MM.1S (cell line): ENCODE measurements around the gene PHLDB3.

Source experiments
- DNase-seq: peaks from one replicate; pipeline ENCODE4 v3.0.0-alpha.2; 2015
- H2AFZ ChIP-seq: fragments of 300-600 bp; sonication (generic); 2 replicates; pipeline ENCODE4 v1.6.0; 2016; ENCODE audit warnings: antibody characterized with exemption, low read length
- H3F3A ChIP-seq: fragments of 300-600 bp; sonication (generic); 2 replicates; pipeline ENCODE4 v1.6.1; 2016; ENCODE audit warnings: mild to moderate bottlenecking, antibody characterized with exemption, low read length, moderate library complexity, mixed read lengths; ENCODE audit not compliant: insufficient read depth
- H3K27ac ChIP-seq: fragments of 300-600 bp; sonication (generic); 2 replicates; pipeline ENCODE4 v1.5.1; 2016; ENCODE audit warnings: mild to moderate bottlenecking, low read length
- H3K27me3 ChIP-seq: fragments of 300-600 bp; sonication (generic); replicated peaks from 2 replicates; pipeline ENCODE4 v1.6.0; 2016; ENCODE audit warnings: low read length; ENCODE audit not compliant: insufficient read depth
- H3K36me3 ChIP-seq: fragments of 300-600 bp; sonication (generic); replicated peaks from 2 replicates; pipeline ENCODE4 v1.6.1; 2016; ENCODE audit warnings: mild to moderate bottlenecking, low read length, mixed read lengths; ENCODE audit not compliant: insufficient read depth
- H3K4me1 ChIP-seq: fragments of 300-600 bp; sonication (generic); 2 replicates; pipeline ENCODE4 v1.6.1; 2016; ENCODE audit warnings: low read length, mixed read lengths
- H3K4me2 ChIP-seq: fragments of 300-600 bp; sonication (generic); 2 replicates; pipeline ENCODE4 v1.6.0; 2016; ENCODE audit warnings: low read depth, low read length
- H3K4me3 ChIP-seq: fragments of 300-600 bp; sonication (generic); 2 replicates; pipeline ENCODE4 v1.5.1; 2016; ENCODE audit warnings: low read length, mixed read lengths
- H3K79me2 ChIP-seq: fragments of 300-600 bp; sonication (generic); 2 replicates; pipeline ENCODE4 v1.6.1; 2016; ENCODE audit warnings: mixed run types, low read length, mixed read lengths
- H3K9ac ChIP-seq: fragments of 300-600 bp; sonication (generic); 2 replicates; pipeline ENCODE4 v1.6.1; 2016; ENCODE audit warnings: low read length, mixed read lengths
- H3K9me2 ChIP-seq: fragments of 300-600 bp; sonication (generic); replicated peaks from 2 replicates; pipeline ENCODE4 v1.6.1; 2016; ENCODE audit warnings: mild to moderate bottlenecking, low read length, mixed read lengths; ENCODE audit not compliant: insufficient read depth
- H3K9me3 ChIP-seq: fragments of 300-600 bp; sonication (generic); replicated peaks from 2 replicates; pipeline ENCODE4 v1.6.1; 2016; ENCODE audit warnings: mild to moderate bottlenecking, low read length, mixed read lengths; ENCODE audit not compliant: insufficient read depth
- H4K20me1 ChIP-seq: fragments of 300-600 bp; sonication (generic); 2 replicates; pipeline ENCODE4 v1.6.1; 2016; ENCODE audit warnings: mild to moderate bottlenecking, low read length, moderate library complexity, mixed read lengths; ENCODE audit not compliant: insufficient read depth
- EZH2 ChIP-seq: fragments of 300-600 bp; sonication (generic); optimal IDR thresholded peaks from 2 replicates; pipeline ENCODE3; 2017; ENCODE audit warnings: low read depth, mild to moderate bottlenecking, antibody characterized with exemption, low read length, mixed read lengths
- EZH2phosphoT487 ChIP-seq: fragments of 300-600 bp; sonication (generic); IDR thresholded peaks from 2 replicates; pipeline ENCODE4 v1.6.1; 2018; ENCODE audit warnings: antibody characterized with exemption, low read length
- TF ChIP-seq, protein P1 (sequence below): fragments of 300-600 bp; sonication (generic); IDR thresholded peaks from 2 replicates; pipeline ENCODE4 v1.5.1; 2016; ENCODE audit warnings: antibody characterized with exemption, low read length, mixed read lengths

Gene PHLDB3

DNA sequence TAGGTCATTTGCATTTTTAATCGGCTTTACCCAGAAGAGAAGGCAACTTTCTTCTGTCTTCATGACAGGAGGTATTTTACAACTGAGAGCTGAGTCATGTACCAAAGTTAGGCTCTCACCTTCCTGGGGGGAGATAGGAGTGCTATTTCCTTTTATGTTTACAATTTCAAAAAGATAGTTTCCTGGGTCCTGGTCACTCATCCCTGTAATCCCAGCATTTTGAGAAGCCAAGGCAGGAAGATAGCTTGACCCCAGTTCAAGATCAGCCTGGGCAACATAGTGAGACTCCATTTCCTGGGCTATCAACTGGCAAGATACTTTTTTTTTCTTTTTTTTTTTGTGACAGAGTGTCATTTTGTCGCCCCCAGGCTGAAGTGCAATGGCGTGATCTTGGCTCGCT, 46.7 kb downstream of the PHLDB3 start:
- Histone ChIP-seq H3K79me2 (no peaks in the 10 kb centered on the region), H3K9me2 (no peaks in the 10 kb centered on the region), H4K20me1 (no peaks in the 10 kb centered on the region), H3K9ac (no peak overlapping the region), H3K4me1 (0 out of 2 replicates have a peak, but pooled peaks cover under 1% of the 10 kb centered on the region), H3K9me3 (no peaks in the 10 kb centered on the region), H3K4me2 (no peak overlapping the region), H3F3A (no peaks in the 10 kb centered on the region), H3K4me3 (no peak overlapping the region), H3K27ac (no peak overlapping the region), H3K36me3 (no peaks in the 10 kb centered on the region), H2AFZ (no peak overlapping the region), H3K27me3 (peaks cover 35% of the 10 kb centered on the region)
- no peak for DNase-seq
- TF ChIP-seq, protein P1, sequence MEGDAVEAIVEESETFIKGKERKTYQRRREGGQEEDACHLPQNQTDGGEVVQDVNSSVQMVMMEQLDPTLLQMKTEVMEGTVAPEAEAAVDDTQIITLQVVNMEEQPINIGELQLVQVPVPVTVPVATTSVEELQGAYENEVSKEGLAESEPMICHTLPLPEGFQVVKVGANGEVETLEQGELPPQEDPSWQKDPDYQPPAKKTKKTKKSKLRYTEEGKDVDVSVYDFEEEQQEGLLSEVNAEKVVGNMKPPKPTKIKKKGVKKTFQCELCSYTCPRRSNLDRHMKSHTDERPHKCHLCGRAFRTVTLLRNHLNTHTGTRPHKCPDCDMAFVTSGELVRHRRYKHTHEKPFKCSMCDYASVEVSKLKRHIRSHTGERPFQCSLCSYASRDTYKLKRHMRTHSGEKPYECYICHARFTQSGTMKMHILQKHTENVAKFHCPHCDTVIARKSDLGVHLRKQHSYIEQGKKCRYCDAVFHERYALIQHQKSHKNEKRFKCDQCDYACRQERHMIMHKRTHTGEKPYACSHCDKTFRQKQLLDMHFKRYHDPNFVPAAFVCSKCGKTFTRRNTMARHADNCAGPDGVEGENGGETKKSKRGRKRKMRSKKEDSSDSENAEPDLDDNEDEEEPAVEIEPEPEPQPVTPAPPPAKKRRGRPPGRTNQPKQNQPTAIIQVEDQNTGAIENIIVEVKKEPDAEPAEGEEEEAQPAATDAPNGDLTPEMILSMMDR, result no peak

DNA sequence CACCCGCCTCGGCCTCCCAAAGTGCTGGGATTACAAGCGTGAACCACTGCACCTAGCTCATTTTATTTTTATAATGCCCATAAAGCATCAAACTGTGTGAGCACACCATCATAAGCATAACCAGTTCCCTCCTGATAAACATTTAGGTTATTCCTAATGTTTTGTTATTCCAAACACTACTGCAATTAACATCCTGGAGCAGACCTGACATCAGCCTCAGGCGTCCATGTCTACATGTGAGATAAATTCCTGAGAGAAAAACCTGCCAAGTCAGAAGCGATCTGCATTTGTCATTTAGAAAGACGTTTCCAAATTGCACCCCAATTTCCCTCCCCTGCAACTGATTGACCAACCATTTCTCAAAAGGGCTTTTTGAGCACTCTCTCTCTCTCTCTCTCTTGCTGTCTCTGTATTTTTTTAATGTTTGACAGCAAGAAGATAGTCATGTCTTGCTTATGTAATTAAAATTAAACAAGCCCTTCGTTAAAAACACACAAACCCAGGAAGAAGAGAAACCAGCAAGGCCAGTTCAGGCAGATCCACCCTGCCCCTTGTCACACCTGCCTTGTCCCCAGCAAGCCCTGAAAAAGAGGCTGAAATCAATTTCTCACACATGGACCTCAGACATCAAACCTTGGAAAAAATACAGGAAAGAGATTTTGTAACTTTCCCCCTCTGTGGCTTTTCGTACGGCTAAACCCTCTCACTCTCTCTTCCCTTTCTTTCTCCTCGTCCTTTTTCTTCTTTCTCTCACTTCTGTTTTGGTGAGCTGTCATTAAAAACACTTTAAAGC, 49.0 kb downstream of the PHLDB3 start:
- Histone ChIP-seq H3K4me2 (no peak overlapping the region), H3K9me2 (no peaks in the 10 kb centered on the region), H3K4me1 (no peaks in the 10 kb centered on the region), H3K36me3 (no peaks in the 10 kb centered on the region), H3K79me2 (no peaks in the 10 kb centered on the region), H2AFZ (no peak overlapping the region), H3K4me3 (no peak overlapping the region), H3K27me3 (peaks cover 18% of the 10 kb centered on the region), H3K9ac (no peak overlapping the region), H4K20me1 (no peaks in the 10 kb centered on the region), H3F3A (no peaks in the 10 kb centered on the region), H3K9me3 (no peaks in the 10 kb centered on the region), H3K27ac (no peak overlapping the region)
- TF ChIP-seq, protein P1, result no peak
- TF ChIP-seq EZH2phosphoT487, result no peak
- no peak for TF ChIP-seq EZH2
- DNase-seq, result no peak

DNA sequence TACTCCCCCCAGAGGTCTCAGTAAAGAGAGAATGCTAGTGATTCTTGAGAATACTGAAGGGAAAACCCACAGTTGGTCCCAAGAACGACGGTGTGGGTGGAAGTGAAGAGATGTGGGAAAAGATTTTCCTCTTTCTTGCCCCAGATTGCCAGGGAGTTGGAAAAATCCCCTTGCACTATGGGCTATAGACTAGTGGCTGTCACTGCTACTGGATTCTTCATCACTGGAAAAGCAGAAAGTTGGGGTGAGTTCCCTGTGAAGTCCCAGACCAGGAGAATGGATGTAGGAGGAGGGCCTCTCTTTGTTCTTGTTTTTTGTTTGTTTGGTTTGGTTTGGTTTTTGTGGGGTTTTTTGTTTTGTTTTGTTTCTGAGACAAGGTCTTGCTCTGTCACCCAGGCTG, 50.5 kb downstream of the PHLDB3 start:
- Histone ChIP-seq H3F3A (no peaks in the 10 kb centered on the region), H3K27me3 (peaks cover 13% of the 10 kb centered on the region; the same call in 1 of the 2 replicates), H3K4me2 (no peak overlapping the region), H3K27ac (no peak overlapping the region), H2AFZ (no peak overlapping the region), H3K9ac (no peak overlapping the region), H4K20me1 (no peaks in the 10 kb centered on the region), H3K9me3 (no peaks in the 10 kb centered on the region), H3K79me2 (no peaks in the 10 kb centered on the region), H3K4me3 (no peak overlapping the region), H3K9me2 (no peaks in the 10 kb centered on the region), H3K4me1 (no peaks in the 10 kb centered on the region), H3K36me3 (no peaks in the 10 kb centered on the region)
- no peak for DNase-seq
- TF ChIP-seq, protein P1, result no peak
- TF ChIP-seq EZH2 (no peak), EZH2phosphoT487 (no peak)
